Esophagus (tissue), 2 donors: ENCODE data around the gene UFL1. TPM values are rescaled to one million over a fixed set of nuclear protein-coding genes. Genes with fewer than 3 reads are reported as not detected.

ENCODE experiments used
- polyA plus RNA-seq, 2 donors: library from polyadenylated mRNA; stranded (reverse); fragments of 200-250 nt; gene quantifications; one replicate each; pipeline ENCODE4 v1.2.3, GENCODE V29; 2013
- donor health status: healthy with polysubstance abuse.
- donor health status: Bipolar disorder and iron deficiency.

UFL1 gene
- polyA plus RNA-seq, 2 donors, result 11.4 to 13.5 TPM

Other genes with a start within 250 kb of the UFL1 start
- 1 to 10 TPM in 1 of 2 donors, under 1 TPM in 1; 0.37 to 1.3 TPM for gene FHL5, start 41.3 kb downstream of the UFL1 start, polyA plus RNA-seq